ENCODE measurements around the gene SYNM. TPM values are rescaled to one million over a fixed set of nuclear protein-coding genes. Genes with fewer than 3 reads are reported as not detected.

Gene SYNM
- total RNA-seq, 2 donors from 2014 or later, result 2.3 to 12.5 TPM

- Mint-ChIP-seq H3K27me3 (ENCODE audit: insufficient read depth) (no peaks in the 10 kb centered on the region), H3K4me3 (no peak overlapping the region), H3K36me3 (ENCODE audit: low read depth) (peaks cover 36% of the 10 kb centered on the region), H3K4me1 (peaks cover 17% of the 10 kb centered on the region), H3K27ac (no peak overlapping the region), H3K9me3 (no peaks in the 10 kb centered on the region)
- no peak overlapping the region for H3K27ac ChIP-seq (ENCODE audit: low read depth, low read length)
- peaks cover 14% of the 10 kb centered on the region for H3K4me1 ChIP-seq (ENCODE audit: control insufficient read depth, insufficient read depth, low read length)
- no peaks in the 10 kb centered on the region for H3K36me3 ChIP-seq (ENCODE audit: control insufficient read depth, insufficient read depth, low read length)
- H3K9me3 ChIP-seq (ENCODE audit: control insufficient read depth, low read length), result no peaks in the 10 kb centered on the region
- no peaks in the 10 kb centered on the region for H3K27me3 ChIP-seq (ENCODE audit: control insufficient read depth, insufficient read depth, low read length, poor library complexity, severe bottlenecking)
- H3K4me3 ChIP-seq (ENCODE audit: low read length), result no peak overlapping the region
- no peak for TF ChIP-seq CTCF (conservative IDR thresholded peaks at IDR 0.05)
- WGBS, 2 experiments (ENCODE audit: insufficient coverage in 1 of 2, insufficient read length in 1 of 2), result 95% methylated on average over 7 to 8 of the region's 8 CpGs
- H3K9ac ChIP-seq (ENCODE audit: extremely low read depth, low read length, poor library complexity, severe bottlenecking), result no peak overlapping the region
- DNase-seq, result no peak
Observed at GRCh38 chr15:99121691-99122410, 17.0 kb downstream of the SYNM start.

GRCh38 chr15:99122831-99123712, 18.2 kb downstream of the SYNM start:
- peaks cover 37% of the 10 kb centered on the region for H3K36me3 Mint-ChIP-seq (ENCODE audit: low read depth)
- no peak overlapping the region for H3K4me3 ChIP-seq (ENCODE audit: low read length)
- TF ChIP-seq CTCF (conservative IDR thresholded peaks at IDR 0.05), result no peak
- H3K9ac ChIP-seq (ENCODE audit: extremely low read depth, low read length, poor library complexity, severe bottlenecking), result peak overlapping the region; percentile 11
- H3K27ac Mint-ChIP-seq, result peak overlapping the region; percentile 88
- no peaks in the 10 kb centered on the region for H3K27me3 ChIP-seq (ENCODE audit: control insufficient read depth, insufficient read depth, low read length, poor library complexity, severe bottlenecking)
- H3K9me3 Mint-ChIP-seq, result no peaks in the 10 kb centered on the region
- peaks cover 14% of the 10 kb centered on the region for H3K4me1 ChIP-seq (ENCODE audit: control insufficient read depth, insufficient read depth, low read length)
- no peak overlapping the region for H3K4me3 Mint-ChIP-seq
- peaks cover 6% of the 10 kb centered on the region for H3K36me3 ChIP-seq (ENCODE audit: control insufficient read depth, insufficient read depth, low read length)
- whole genome bisulfite sequencing, 2 experiments (ENCODE audit: insufficient coverage in 1 of 2, insufficient read length in 1 of 2), result 77 to 87% methylated on average over 12 to 22 of the region's 22 CpGs
- no peaks in the 10 kb centered on the region for H3K27me3 Mint-ChIP-seq (ENCODE audit: insufficient read depth)
- peak; percentile 68 for DNase-seq
- H3K9me3 ChIP-seq (ENCODE audit: control insufficient read depth, low read length), result no peaks in the 10 kb centered on the region
- peak overlapping the region; percentile 91 for H3K27ac ChIP-seq (ENCODE audit: low read depth, low read length)
- peaks cover 17% of the 10 kb centered on the region for H3K4me1 Mint-ChIP-seq

- no peak for TF ChIP-seq CTCF (conservative IDR thresholded peaks at IDR 0.05)
- no peak overlapping the region for H3K4me3 Mint-ChIP-seq
- Histone ChIP-seq H3K4me3 (ENCODE audit: low read length) (no peak overlapping the region), H3K36me3 (ENCODE audit: control insufficient read depth, insufficient read depth, low read length) (peaks cover 12% of the 10 kb centered on the region), H3K9me3 (ENCODE audit: control insufficient read depth, low read length) (no peaks in the 10 kb centered on the region), H3K27ac (ENCODE audit: low read depth, low read length) (peak overlapping the region; percentile 91), H3K9ac (ENCODE audit: extremely low read depth, low read length, poor library complexity, severe bottlenecking) (peak overlapping the region; percentile 11), H3K27me3 (ENCODE audit: control insufficient read depth, insufficient read depth, low read length, poor library complexity, severe bottlenecking) (no peaks in the 10 kb centered on the region), H3K4me1 (ENCODE audit: control insufficient read depth, insufficient read depth, low read length) (peaks cover 14% of the 10 kb centered on the region)
- DNase-seq, result peak; percentile 90
- H3K27ac Mint-ChIP-seq, result peak overlapping the region; percentile 88
- 56 to 63% methylated on average over 16 to 20 of the region's 20 CpGs for WGBS, 2 experiments (ENCODE audit: insufficient coverage in 1 of 2, insufficient read length in 1 of 2)
- H3K4me1 Mint-ChIP-seq, result peaks cover 17% of the 10 kb centered on the region
- no peaks in the 10 kb centered on the region for H3K27me3 Mint-ChIP-seq (ENCODE audit: insufficient read depth)
- peaks cover 42% of the 10 kb centered on the region for H3K36me3 Mint-ChIP-seq (ENCODE audit: low read depth)
- H3K9me3 Mint-ChIP-seq, result no peaks in the 10 kb centered on the region
Observed at GRCh38 chr15:99123713-99124451, 19.0 kb downstream of the SYNM start.

Measured in endodermal cell (in vitro differentiated cells).